Urinary bladder (tissue), 4 donors: Measurements from ENCODE around the gene NF1. TPM values are rescaled to one million over a fixed set of nuclear protein-coding genes. Genes with fewer than 3 reads are reported as not detected.
"Not testable (repeated sequence)": the region's sequence is repeated elsewhere in the genome, so short reads cannot be mapped to it uniquely, and the experiment has no call there.

ENCODE experiments used
- DNase-seq: peaks from one replicate; pipeline ENCODE4 v3.0.0-alpha.2; 2015; ENCODE audit errors: extremely low spot score
- H3K27ac ChIP-seq: one replicate; pipeline ENCODE4 v1.5.1; 2013; ENCODE audit warnings: low read depth, mild to moderate bottlenecking, moderate library complexity
- H3K36me3 ChIP-seq: one replicate; pipeline ENCODE4 v1.6.1; 2013; ENCODE audit warnings: mild to moderate bottlenecking, moderate library complexity; ENCODE audit not compliant: insufficient read depth
- H3K4me1 ChIP-seq: one replicate; pipeline ENCODE4 v1.6.1; 2013; ENCODE audit warnings: mild to moderate bottlenecking, moderate library complexity; ENCODE audit not compliant: insufficient read depth
- H3K4me3 ChIP-seq: one replicate; pipeline ENCODE4 v1.5.1; 2013; ENCODE audit warnings: low read depth, low read length
- WGBS: extraction: QIAGEN DNeasy Blood & Tissue Kit; methylation state at CpG from one replicate; pipeline ENCODE4 v1.1.7; 2013; 5-methylcytosine and 5-hydroxymethylcytosine counted together
- polyA plus RNA-seq: library from polyadenylated mRNA; stranded (reverse); fragments of 200-250 nt; gene quantifications from one replicate; pipeline ENCODE4 v1.2.3, GENCODE V29; 2013
- total RNA-seq: library from RNA; depleted of rRNA; stranded (reverse); fragments of >200 nt; gene quantifications from one replicate; pipeline ENCODE4 v1.2.3, GENCODE V29; 2014
- donor health status: healthy with polysubstance abuse.
- donor health status: healthy.

The NF1 gene
- total and polyA plus RNA-seq, 2 donors, result 12.2 to 135 TPM

DNA sequence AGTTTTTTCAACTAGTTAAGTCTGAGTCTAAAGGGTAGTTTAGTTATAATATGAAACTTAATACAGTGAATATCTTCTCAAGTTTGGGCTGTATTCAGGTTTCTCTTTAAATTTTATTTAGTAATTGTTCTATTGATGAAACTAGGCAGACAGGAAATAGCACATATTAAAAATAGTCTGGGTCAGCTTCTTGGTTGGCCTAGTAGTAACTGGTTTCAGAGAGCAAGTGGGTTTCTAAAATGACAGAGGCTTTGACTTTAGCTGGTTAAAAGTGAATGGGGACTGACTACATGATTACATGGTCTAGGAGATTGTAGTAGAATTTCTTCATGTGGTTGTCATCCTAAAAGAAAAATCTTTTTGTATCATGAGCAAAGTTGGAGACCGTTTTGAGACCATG, 155.5 kb downstream of the NF1 start:
- 73% methylated on average over 1 of the region's 1 CpG for WGBS
- no peak for DNase-seq
- no peak overlapping the region for H3K27ac ChIP-seq
- H3K4me3 ChIP-seq, result no peak overlapping the region
- no peaks in the 10 kb centered on the region for H3K4me1 ChIP-seq
- peaks cover 2% of the 10 kb centered on the region for H3K36me3 ChIP-seq

DNA sequence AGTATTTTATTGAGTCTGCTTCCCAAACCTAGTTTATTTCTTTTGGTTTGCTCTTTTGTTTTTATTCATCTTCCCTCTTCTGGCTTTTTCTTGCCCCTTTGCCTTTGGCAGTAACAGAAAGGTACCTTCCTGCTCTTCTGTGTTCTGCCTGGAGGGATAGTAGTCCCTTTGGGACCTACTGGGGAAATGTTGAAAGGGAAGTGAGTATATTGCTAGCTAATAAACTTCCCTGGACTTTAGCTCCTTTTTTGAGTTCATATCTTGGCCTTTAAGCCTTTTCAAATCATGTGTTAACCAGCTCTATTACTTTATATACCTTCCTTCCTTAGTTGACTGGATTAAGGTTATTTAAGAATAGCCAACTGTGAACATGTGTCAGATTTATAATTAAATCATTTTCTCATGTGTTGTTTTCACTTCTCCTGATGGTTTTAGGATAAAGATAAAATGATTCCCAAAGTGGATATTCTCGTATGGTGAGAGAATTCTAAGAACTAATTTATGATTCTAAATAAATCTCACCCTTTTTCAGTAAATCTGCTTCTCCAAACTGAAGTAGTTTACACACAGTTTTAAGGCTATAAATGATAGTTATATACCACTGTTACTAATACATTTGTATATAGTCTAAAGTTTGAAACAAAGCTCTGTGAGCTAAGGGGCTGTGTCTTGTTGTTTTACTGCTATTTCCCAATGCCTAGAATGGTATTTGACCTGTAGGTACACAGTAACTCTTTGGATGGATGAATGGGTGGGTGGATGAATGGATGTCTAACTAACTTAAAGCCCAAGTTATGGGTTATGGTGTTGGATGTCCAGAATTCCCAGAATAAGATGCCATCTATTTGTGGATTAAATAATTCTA, 156.6 kb downstream of the NF1 start:
- DNase-seq, result no peak
- peaks cover 2% of the 10 kb centered on the region for H3K36me3 ChIP-seq
- 84% methylated on average over 1 of the region's 1 CpG for WGBS
- H3K4me1 ChIP-seq, result no peaks in the 10 kb centered on the region
- no peak overlapping the region for H3K27ac ChIP-seq
- no peak overlapping the region for H3K4me3 ChIP-seq

DNA sequence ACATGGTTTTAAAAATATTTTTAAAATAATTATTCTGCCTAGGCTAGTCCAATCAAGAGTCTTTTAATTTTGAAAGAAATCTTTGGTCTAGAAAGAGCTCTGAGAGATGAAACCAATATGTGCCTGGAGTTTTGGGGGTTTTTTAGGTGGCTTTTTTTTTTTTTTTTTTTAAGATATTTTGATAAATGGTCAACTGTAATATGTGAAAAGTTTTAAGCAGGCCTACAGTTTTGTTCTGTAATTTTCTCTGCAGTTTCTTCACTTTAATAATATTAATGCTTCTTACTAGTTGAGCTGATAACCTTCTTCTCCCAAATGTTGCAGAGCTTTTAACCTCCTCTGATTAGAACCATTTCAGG, 157.2 kb downstream of the NF1 start:
- no peak for DNase-seq
- no peak overlapping the region for H3K27ac ChIP-seq
- H3K36me3 ChIP-seq, result peaks cover 2% of the 10 kb centered on the region
- no peaks in the 10 kb centered on the region for H3K4me1 ChIP-seq
- no peak overlapping the region for H3K4me3 ChIP-seq

DNA sequence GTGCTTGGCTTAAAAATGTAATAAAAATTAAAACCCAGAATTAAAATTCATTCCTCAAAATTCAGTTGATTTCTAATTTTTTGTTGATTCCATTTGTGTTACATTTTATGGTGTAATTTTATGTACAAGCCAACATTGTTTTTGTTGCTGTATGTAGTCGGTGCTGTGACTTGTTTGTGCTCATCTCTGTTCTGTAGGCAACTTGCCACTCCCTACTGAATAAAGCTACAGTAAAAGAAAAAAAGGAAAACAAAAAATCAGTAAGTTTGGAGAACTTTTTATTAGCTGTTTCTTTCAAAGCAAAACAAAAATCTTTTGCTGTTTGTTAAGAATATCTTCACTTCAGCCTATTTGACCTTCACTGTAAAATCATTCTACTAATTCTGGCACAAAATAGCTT, 158.0 kb downstream of the NF1 start:
- Histone ChIP-seq H3K4me3 (no peak overlapping the region), H3K4me1 (no peaks in the 10 kb centered on the region), H3K27ac (no peak overlapping the region), H3K36me3 (peaks cover 2% of the 10 kb centered on the region)
- 62% methylated on average over 1 of the region's 1 CpG for WGBS
- DNase-seq, result no peak

DNA sequence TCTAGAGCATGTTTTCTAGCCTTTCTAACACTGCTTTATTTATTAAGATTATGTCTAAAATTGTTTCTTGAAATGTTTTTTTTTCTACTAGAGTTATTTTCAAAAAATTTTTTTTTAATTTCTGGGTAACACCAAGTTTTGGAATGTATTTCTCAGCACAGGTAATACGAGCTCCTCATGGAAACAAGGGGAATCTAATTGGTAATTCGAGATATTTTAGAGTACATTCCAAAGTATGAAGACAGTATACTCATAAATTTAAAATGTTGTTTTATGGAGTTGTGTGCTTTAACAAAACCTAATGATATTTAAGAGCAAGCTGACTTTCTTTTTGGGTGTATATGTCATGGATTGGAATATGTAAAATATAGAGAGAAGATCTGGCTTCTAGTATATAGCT, 159.9 kb downstream of the NF1 start:
- Histone ChIP-seq H3K27ac (no peak overlapping the region), H3K4me1 (no peaks in the 10 kb centered on the region)
- WGBS, result 88% methylated on average over 2 of the region's 2 CpGs

DNA sequence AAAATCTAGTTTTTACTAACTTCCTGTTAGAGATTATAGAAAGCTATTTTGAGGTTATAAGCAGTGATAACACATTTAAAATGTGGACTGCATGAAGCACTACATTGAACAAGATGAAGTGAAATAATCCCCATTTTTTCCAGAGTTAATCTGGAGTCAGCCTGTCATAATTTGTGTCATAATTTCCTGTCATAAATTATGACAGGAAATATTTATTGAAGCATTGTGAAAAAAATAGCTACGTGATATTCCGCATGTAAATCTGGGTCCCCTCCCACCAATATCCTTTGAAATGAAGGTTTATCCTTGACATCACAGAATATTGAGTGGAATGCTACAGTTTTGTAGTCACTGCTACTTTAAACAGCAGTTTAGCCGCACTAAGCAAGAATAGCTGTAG, 162.2 kb downstream of the NF1 start:
- 74% methylated on average over 3 of the region's 3 CpGs for WGBS
- Histone ChIP-seq H3K4me1 (no peaks in the 10 kb centered on the region), H3K36me3 (peaks cover 1% of the 10 kb centered on the region), H3K27ac (no peak overlapping the region), H3K4me3 (no peak overlapping the region)
- no peak for DNase-seq

More for the DNA sequence above, 159.9 kb downstream of the NF1 start:
- no peak for DNase-seq
- no peaks in the 10 kb centered on the region for H3K36me3 ChIP-seq
- H3K4me3 ChIP-seq, result no peak overlapping the region

DNA sequence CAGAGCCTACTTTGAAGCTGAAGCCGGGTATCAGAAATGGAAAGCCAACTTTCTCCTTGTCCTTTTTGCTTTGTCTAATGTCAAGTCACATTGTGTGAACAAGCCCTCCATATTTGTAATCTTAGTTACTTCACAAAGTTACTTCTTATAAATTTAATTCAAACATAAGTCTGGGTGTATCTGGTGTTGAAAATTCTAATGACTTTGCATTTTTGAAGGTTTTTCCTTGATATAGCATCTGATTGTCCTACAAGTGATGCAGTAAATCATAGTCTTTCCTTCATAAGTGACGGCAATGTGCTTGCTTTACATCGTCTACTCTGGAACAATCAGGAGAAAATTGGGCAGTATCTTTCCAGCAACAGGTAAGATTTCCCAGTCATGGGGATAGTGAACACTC, 165.4 kb downstream of the NF1 start:
- DNase-seq, result no peak
- WGBS, result 90% methylated on average over 3 of the region's 3 CpGs
- H3K4me1 ChIP-seq, result no peaks in the 10 kb centered on the region
- no peak overlapping the region for H3K4me3 ChIP-seq
- no peak overlapping the region for H3K27ac ChIP-seq
- H3K36me3 ChIP-seq, result peaks cover 1% of the 10 kb centered on the region

DNA sequence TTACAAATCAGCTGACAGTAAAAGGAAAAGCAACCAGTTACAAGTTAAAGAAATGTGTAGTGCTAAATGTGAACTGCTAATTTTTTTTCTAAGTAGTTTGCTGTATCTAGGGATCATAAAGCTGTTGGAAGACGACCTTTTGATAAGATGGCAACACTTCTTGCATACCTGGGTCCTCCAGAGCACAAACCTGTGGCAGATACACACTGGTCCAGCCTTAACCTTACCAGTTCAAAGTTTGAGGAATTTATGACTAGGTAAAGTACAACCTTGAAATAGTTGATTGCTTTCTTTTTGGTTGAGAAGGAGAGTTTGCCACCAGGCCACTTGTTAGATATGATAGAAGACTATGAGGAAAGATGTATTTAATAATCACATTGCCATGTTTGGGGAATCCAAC, 166.8 kb downstream of the NF1 start:
- H3K4me3 ChIP-seq, result no peak overlapping the region
- peaks cover 1% of the 10 kb centered on the region for H3K36me3 ChIP-seq
- no peaks in the 10 kb centered on the region for H3K4me1 ChIP-seq
- 68% methylated on average over 1 of the region's 1 CpG for WGBS
- H3K27ac ChIP-seq, result no peak overlapping the region
- no peak for DNase-seq

DNA sequence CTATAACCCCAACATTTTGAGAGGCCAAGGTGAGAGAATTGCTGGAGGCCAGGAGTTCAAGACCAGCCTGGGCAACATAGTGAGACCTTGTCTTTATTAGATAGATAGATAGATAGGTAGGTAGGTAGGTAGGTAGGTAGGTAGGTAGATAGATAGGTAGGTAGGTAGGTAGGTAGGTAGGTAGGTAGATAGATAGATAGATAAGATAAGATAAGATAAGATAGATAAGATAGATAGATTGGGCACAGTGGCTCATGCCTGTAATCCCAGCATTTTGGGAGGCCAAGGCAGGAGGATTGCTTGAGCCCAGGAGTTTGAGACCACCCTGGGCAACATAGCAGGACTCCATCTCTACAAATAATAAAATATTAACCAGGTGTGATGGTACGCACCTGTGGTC, 168.1 kb downstream of the NF1 start:
- DNase-seq, H3K36me3 ChIP-seq, H3K27ac ChIP-seq, H3K4me3 ChIP-seq, H3K4me1 ChIP-seq: not testable (repeated sequence)
- WGBS, result 98% methylated on average over 1 of the region's 1 CpG

DNA sequence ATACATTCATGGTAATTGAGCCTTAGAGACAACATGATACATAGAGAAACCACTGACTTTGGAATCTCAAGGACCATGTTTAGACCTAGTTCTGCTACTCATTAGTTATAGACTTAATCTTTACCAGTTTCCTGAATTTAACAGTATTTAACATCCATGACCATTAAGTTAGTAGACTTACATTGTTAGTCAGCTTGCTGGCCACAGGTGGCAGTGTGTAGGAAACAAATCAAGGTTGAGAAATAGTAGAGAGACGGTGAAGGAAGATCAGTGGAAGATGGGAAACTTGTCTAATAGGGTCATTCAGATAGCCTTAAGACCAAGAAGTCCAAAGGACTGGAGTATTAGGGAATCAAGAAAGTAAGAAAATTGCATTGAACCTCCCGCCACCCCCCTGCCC, 171.3 kb downstream of the NF1 start:
- H3K36me3 ChIP-seq, result peaks cover 1% of the 10 kb centered on the region
- no peak overlapping the region for H3K4me3 ChIP-seq
- no peaks in the 10 kb centered on the region for H3K4me1 ChIP-seq
- DNase-seq, result no peak
- H3K27ac ChIP-seq, result no peak overlapping the region
- 93% methylated on average over 2 of the region's 2 CpGs for WGBS

DNA sequence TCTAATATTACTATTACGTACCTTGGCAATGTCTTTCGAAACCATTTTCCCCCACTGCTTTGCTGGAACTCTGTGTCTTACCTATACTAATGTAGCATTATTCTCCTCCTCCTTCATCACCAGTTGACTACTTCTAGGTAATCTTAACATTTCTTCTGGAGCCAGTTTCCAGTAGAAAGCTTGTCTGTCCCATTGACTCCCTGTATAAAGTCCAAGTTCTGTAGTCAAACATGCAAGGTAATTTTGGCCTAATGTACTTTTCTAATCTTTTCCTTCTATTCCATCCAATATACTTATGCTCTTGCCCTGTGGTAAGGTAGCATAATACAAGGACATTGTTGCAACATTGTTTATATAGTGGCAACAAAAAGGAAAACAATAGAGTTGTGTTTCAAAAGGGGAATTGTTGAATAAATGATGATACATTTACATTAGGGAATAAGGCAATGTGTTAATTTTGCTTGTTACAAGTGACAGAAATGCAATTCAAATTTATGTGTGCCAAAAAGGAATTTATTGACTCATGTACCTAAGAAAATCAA, 174.3 kb downstream of the NF1 start:
- 97% methylated on average over 2 of the region's 2 CpGs for WGBS
- Histone ChIP-seq H3K4me3 (no peak overlapping the region), H3K36me3 (no peaks in the 10 kb centered on the region), H3K27ac (no peak overlapping the region), H3K4me1 (no peaks in the 10 kb centered on the region)
- no peak for DNase-seq

DNA sequence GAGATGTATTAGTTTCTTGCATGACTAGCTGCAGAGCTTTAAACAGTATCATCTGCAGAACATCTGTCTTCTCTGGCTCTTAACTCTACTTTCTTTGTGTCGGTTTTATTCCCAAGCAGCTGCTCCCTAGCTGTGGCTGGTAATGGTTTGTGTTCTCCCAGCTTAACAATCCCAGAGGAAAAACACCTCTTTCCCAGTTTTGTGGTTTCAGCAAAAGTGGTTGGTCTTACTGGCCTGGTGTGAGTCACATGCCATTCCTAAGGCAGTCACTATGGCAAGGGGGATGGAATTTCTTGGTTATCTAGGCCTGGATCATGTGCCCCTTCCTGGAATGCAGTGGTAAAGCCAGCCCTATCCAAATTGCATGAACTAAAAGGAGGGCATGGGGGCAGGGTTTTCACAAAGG, 174.8 kb downstream of the NF1 start:
- Histone ChIP-seq H3K4me3 (no peak overlapping the region), H3K4me1 (no peaks in the 10 kb centered on the region), H3K36me3 (no peaks in the 10 kb centered on the region), H3K27ac (no peak overlapping the region)
- WGBS, result 20% methylated on average over 1 of the region's 1 CpG
- DNase-seq, result no peak

DNA sequence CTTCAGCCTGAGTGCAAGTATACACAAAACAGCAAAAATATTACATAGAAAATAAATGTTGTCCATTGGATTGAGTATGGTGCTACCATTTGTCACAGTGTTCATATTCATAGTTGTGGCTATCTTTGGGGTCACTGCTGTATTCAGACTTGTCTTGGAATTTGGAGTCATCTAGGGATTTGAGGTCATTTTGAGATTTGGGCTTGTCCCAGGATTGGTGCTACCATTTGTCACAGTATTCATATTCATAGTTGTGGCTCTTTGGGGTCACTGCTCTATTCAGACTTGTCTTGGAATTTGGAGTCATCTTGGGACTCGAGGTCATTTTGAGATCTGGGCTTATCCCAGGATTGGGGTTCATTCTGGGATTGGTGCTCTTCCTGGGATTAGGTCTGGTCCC, 177.5 kb downstream of the NF1 start:
- H3K4me1 ChIP-seq, result no peaks in the 10 kb centered on the region
- WGBS, result 96% methylated on average over 1 of the region's 1 CpG
- no peak overlapping the region for H3K4me3 ChIP-seq
- no peak overlapping the region for H3K27ac ChIP-seq
- no peaks in the 10 kb centered on the region for H3K36me3 ChIP-seq
- DNase-seq, result no peak

DNA sequence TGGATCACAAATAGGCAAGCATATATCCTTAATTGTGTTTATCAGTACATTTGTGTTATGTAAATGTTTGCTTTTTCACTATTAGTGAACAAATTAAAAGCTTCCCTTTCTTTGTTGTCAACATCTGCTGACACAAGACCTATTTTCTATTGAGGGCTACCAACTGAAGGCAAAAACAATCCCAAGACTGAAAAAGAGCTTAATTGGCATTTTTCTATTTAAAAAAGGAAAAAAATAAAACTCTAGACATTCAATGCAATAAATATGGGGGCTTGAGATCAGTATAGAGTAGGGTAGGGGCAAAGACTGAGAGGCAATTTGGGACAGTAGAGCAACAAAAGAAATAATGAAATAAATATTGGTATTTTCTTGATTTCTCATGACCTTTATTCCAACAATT, 178.0 kb downstream of the NF1 start:
- DNase-seq, result no peak
- Histone ChIP-seq H3K27ac (no peak overlapping the region), H3K4me3 (no peak overlapping the region), H3K4me1 (no peaks in the 10 kb centered on the region), H3K36me3 (no peaks in the 10 kb centered on the region)
